Measurements from ENCODE around the gene SDHD. TPM values are rescaled to one million over a fixed set of nuclear protein-coding genes. Genes with fewer than 3 reads are reported as not detected.

SDHD gene
- total RNA-seq, 1 experiment from 2014 or later, result 218 TPM

- Histone ChIP-seq H3K36me3 (replicated peaks; ENCODE audit: control insufficient read depth, insufficient read depth, low read length) (no peaks in the 10 kb centered on the region), H3K4me3 (ENCODE audit: insufficient read depth, low read depth, low read length) (no peak overlapping the region), H3K27me3 (ENCODE audit: control insufficient read depth, insufficient read depth, low read length) (no peaks in the 10 kb centered on the region)
- no peak for DNase-seq
Observed at GRCh38 chr11:112123129-112123528, 36.5 kb downstream of the SDHD start.

DNA sequence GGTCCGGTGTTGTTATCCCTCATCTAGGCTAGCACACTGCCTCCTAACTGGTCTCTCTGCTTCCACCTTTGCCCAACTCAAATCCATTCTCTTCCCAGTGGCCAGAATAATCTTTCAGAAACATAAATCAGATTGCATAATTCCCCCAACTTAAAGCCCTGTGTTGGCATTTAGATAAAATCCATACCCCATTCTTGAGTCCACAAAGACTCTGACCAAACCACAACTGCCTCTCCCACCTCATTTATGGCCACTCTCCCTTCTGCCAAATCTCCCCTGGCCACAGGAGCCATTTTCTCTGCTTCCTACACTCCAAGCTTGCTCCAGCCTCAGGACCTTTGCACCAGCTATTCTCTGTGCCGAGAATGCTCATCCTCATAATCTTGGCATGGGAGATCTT lies 40.4 kb downstream of the SDHD start:
- Histone ChIP-seq H3K36me3 (replicated peaks; ENCODE audit: control insufficient read depth, insufficient read depth, low read length) (no peaks in the 10 kb centered on the region), H3K27me3 (ENCODE audit: control insufficient read depth, insufficient read depth, low read length) (no peaks in the 10 kb centered on the region), H3K4me3 (ENCODE audit: insufficient read depth, low read depth, low read length) (no peak overlapping the region)
- DNase-seq, result no peak

- no peaks in the 10 kb centered on the region for H3K36me3 ChIP-seq (replicated peaks; ENCODE audit: control insufficient read depth, insufficient read depth, low read length)
- no peaks in the 10 kb centered on the region for H3K27me3 ChIP-seq (ENCODE audit: control insufficient read depth, insufficient read depth, low read length)
- H3K4me3 ChIP-seq (ENCODE audit: insufficient read depth, low read depth, low read length), result no peak overlapping the region
- no peak for DNase-seq
Observed at GRCh38 chr11:112128483-112129121, 41.9 kb downstream of the SDHD start.

DNA sequence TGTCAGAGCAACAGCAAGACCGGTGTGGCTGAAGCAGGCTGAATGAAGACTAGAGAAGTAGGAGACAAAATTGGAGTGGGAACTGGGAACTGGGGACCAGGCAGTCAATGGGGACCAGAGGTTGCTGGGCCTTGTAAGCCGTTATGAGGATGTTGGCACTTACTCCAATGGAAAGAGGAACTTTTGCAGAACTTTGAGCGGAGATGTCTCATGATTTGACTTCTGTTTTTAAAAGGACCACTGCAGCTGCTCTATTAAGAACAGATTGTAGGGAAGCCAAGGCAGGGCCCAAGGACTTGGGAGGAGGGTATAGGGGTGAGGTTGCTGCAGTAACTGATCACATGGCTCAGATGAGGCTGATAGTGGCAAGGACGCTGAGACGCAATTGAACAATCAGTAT lies 43.0 kb downstream of the SDHD start:
- no peak overlapping the region for H3K4me3 ChIP-seq (ENCODE audit: insufficient read depth, low read depth, low read length)
- H3K27me3 ChIP-seq (ENCODE audit: control insufficient read depth, insufficient read depth, low read length), result no peaks in the 10 kb centered on the region
- no peaks in the 10 kb centered on the region for H3K36me3 ChIP-seq (replicated peaks; ENCODE audit: control insufficient read depth, insufficient read depth, low read length)
- DNase-seq, result no peak

DNA sequence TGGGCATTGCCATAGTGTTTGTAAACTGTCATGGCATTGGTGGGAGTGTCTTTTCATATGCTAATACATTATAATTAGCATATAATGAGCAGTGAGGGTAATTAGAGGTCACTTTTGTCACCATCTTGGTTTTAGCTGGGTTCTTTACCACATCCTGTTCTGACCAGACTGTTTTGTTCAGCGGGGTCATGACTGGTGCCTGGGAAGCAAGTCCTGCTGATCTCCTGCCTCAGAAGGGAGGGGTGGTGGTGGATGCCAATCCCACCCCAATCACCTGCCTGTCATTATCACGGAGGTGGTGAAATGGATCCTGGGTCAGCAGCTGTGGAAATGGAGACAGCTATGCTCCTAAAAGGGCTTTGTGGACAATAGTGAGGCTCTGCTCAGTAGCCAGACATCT lies 46.1 kb downstream of the SDHD start:
- H3K36me3 ChIP-seq (replicated peaks; ENCODE audit: control insufficient read depth, insufficient read depth, low read length), result no peaks in the 10 kb centered on the region
- no peaks in the 10 kb centered on the region for H3K27me3 ChIP-seq (ENCODE audit: control insufficient read depth, insufficient read depth, low read length)
- peak; percentile 18 for DNase-seq
- no peak overlapping the region for H3K4me3 ChIP-seq (ENCODE audit: insufficient read depth, low read depth, low read length)

DNA sequence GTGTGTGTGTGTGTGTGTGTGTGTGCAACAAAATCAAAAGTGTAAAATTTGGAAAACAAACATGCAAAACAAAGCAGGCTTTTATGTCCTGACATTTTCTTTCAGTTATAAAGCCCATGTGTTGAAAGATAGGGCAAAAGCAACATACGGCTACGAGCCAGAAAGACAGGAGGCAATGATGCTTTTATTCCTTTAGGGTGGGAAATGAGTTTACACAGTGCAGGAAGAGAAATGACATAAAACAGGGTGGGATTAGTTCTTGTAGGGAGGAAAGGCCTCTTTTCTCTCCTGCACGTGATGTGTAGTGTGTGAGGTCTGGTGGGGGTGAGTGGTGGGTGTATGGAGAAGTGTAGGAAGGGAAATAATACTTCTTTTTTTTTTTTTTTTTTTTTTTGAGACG lies 47.8 kb downstream of the SDHD start:
- no peaks in the 10 kb centered on the region for H3K36me3 ChIP-seq (replicated peaks; ENCODE audit: control insufficient read depth, insufficient read depth, low read length)
- DNase-seq, result no peak
- no peak overlapping the region for H3K4me3 ChIP-seq (ENCODE audit: insufficient read depth, low read depth, low read length)
- H3K27me3 ChIP-seq (ENCODE audit: control insufficient read depth, insufficient read depth, low read length), result no peaks in the 10 kb centered on the region

- H3K4me3 ChIP-seq (ENCODE audit: insufficient read depth, low read depth, low read length), result no peak overlapping the region
- no peaks in the 10 kb centered on the region for H3K27me3 ChIP-seq (ENCODE audit: control insufficient read depth, insufficient read depth, low read length)
- no peaks in the 10 kb centered on the region for H3K36me3 ChIP-seq (replicated peaks; ENCODE audit: control insufficient read depth, insufficient read depth, low read length)
- no peak for DNase-seq
Observed at GRCh38 chr11:112143597-112143996, 56.9 kb downstream of the SDHD start.

Other genes starting within 250 kb of the SDHD start
- 17.4 and 23.3 TPM in 2 replicates for gene ALG9, start 215.3 kb upstream of the SDHD start, total RNA-seq (2014; rRNA removed; shearing (Covaris generic))
- gene FDXACB1, start 207.7 kb upstream of the SDHD start, total RNA-seq (2014; rRNA removed; shearing (Covaris generic)), result 3.8 and 4.1 TPM in 2 replicates
- gene CFAP68, start 207.3 kb upstream of the SDHD start, total RNA-seq (2014; rRNA removed; shearing (Covaris generic)), result 8.7 and 10.7 TPM in 2 replicates
- gene CRYAB, start 175.1 kb upstream of the SDHD start, total RNA-seq (2014; rRNA removed; shearing (Covaris generic)), result 0.44 and 1.5 TPM in 2 replicates
- gene HSPB2, start 174.1 kb upstream of the SDHD start, total RNA-seq (2014; rRNA removed; shearing (Covaris generic)), result 0.18 TPM in 1 of 2 replicates, not detected in the other
- 0.33 and 1.7 TPM in 2 replicates for gene C11orf52, start 168.0 kb upstream of the SDHD start, total RNA-seq (2014; rRNA removed; shearing (Covaris generic))
- gene DIXDC1, start 149.5 kb upstream of the SDHD start, total RNA-seq (2014; rRNA removed; shearing (Covaris generic)), result 5.0 and 8.7 TPM in 2 replicates
- gene DLAT, start 61.5 kb upstream of the SDHD start, total RNA-seq (2014; rRNA removed; shearing (Covaris generic)), result 94.0 and 105 TPM in 2 replicates
- gene PIH1D2, start 12.9 kb upstream of the SDHD start, total RNA-seq (2014; rRNA removed; shearing (Covaris generic)), result 0.37 and 1.0 TPM in 2 replicates
- gene NKAPD1, start 12.6 kb upstream of the SDHD start, total RNA-seq (2014; rRNA removed; shearing (Covaris generic)), result 15.8 and 20.0 TPM in 2 replicates
- 86.5 and 125 TPM in 2 replicates for gene TIMM8B, start 117 bp upstream of the SDHD start, total RNA-seq (2014; rRNA removed; shearing (Covaris generic))
- not detected in 2 replicates for gene IL18, start 77.2 kb downstream of the SDHD start, total RNA-seq (2014; rRNA removed; shearing (Covaris generic))
- 0.21 TPM in 1 of 2 replicates, not detected in the other for gene TEX12, start 80.5 kb downstream of the SDHD start, total RNA-seq (2014; rRNA removed; shearing (Covaris generic))
- 0.48 and 1.5 TPM in 2 replicates for gene BCO2, start 88.6 kb downstream of the SDHD start, total RNA-seq (2014; rRNA removed; shearing (Covaris generic))
- 13.3 and 17.2 TPM in 2 replicates for gene PTS, start 139.6 kb downstream of the SDHD start, total RNA-seq (2014; rRNA removed; shearing (Covaris generic))
- not detected in 2 replicates for gene PLET1, start 174.0 kb downstream of the SDHD start, total RNA-seq (2014; rRNA removed; shearing (Covaris generic))